Placental pericyte (primary cell): ENCODE measurements around the gene PFKP. TPM values are rescaled to one million over a fixed set of nuclear protein-coding genes. Genes with fewer than 3 reads are reported as not detected.

Experiments used
- total RNA-seq: library from RNA; depleted of rRNA; stranded (reverse); fragments of >200 nt; gene quantifications from 2 replicates; pipeline ENCODE4 v1.2.3, GENCODE V29; 2012

Gene PFKP
- total RNA-seq = 101 and 301 TPM in 2 replicates

DNA sequence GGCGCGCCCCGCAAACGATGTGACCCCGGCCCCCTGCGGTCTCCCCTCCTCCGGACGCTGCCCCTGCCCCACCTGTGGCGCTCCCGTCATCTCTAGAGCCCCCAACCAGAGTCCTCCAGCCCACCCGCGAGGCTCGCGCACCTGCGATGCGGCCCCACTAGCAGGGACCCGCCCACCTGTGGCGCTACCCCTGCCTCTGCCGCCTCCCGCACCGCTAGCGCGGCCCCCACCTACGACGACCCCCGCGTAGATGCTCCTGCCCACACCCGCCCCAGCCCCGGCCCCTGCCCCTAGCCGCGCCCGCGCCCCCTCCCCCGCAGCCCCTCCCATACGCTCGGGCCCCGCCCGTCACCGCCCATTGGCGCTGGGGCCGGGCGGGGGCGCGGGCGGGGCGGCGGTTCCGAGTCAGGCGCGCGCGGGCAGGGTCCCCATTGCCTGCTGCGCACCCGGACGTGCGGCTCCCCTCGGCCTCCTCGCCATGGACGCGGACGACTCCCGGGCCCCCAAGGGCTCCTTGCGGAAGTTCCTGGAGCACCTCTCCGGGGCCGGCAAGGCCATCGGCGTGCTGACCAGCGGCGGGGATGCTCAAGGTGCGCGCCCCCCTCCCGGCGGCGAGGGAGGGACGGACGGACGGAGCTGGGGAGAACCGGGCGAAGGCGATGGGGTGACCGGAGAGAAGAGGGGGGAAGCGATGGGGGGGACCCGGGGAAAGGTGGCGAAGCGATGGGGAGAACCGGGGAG, at the start of gene PFKP:
TSS of gene PFKP (plus strand) at position 431 of the 741 bp plus-strand sequence. CDS start at position 479, 48 bp downstream.

DNA sequence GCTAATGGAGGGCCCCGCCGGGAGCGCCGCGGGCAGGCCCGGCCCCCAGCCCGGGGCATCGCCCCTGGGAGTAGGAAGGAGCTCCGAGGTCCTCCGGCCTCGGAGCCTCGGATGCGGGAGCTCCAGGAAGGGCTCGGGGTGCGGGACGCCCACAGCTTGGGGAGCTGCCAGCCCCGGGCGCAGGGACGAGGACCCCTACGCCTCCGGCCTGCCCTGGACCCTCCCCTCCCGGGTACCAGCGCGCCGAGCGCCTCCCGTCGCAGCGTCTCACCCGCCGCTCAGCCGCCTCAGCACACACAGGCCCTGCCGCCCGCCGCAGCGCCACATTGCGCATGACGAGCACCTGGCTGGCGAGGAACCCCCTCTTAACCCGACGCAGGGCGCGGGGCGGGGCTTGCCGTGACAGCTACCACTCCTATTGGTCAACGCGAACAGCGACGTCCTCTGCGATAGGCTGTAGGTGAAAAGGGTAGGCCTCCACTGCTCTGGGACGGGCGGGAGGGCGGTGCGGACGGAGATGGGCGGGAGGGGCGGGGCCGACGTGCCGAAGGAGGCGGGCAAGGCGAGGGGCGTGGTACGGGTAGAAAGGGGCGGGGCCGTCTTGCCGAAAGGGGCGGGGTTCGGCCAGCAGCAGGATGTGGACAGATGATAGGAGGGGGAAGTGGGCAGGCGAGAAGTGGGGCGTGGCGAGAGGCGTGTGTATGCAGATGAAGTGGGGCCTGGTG, 105.3 kb downstream of the PFKP start, which contains the start of gene PITRM1:
TSS of gene PITRM1 (minus strand) at position 337 of the 725 bp plus-strand sequence. CDS start at position 327, 10 bp downstream.

Other genes with a start within 250 kb of the PFKP start
- 62.4 and 102 TPM in 2 replicates for gene PITRM1, start 105.2 kb downstream of the PFKP start, total RNA-seq